K562 treated with DMSO at 1 percent for 4 hours (cell line): Measurements from ENCODE around the gene ZSCAN4. TPM values are rescaled to one million over a fixed set of nuclear protein-coding genes. Genes with fewer than 3 reads are reported as not detected.

Experiments used
- total RNA-seq: library from RNA; unstranded; fragments of 300-600 nt; gene quantifications from 2 replicates; pipeline ENCODE4 v1.2.3, GENCODE V29; 2022; ENCODE audit not compliant: insufficient read depth

Gene ZSCAN4
- total RNA-seq, result not detected in 2 replicates

GRCh38 chr19:57668635-57669034, at the start of gene ZSCAN4:
TSS of gene ZSCAN4 (plus strand) at chr19:57668935. CDS start at chr19:57676146, 7,211 bp downstream.

GRCh38 chr19:57632987-57633831, 35.5 kb upstream of the ZSCAN4 start, which contains the start of gene ZNF211:
TSS of gene ZNF211 (plus strand) at chr19:57633168. CDS start at chr19:57633347, 179 bp downstream.

GRCh38 chr19:57708641-57709361, 40.1 kb downstream of the ZSCAN4 start, which contains the start of gene ZNF154:
TSS of gene ZNF154 (minus strand) at chr19:57709204. CDS start at chr19:57708971, 233 bp downstream.

Other genes with a start within 250 kb of the ZSCAN4 start
- gene ZNF749, start 233.6 kb upstream of the ZSCAN4 start, total RNA-seq, result 4.7 and 5.6 TPM in 2 replicates
- not detected in 2 replicates for gene VN1R1, start 211.8 kb upstream of the ZSCAN4 start, total RNA-seq
- 0.24 and 0.67 TPM in 2 replicates for gene ZNF772, start 191.4 kb upstream of the ZSCAN4 start, total RNA-seq
- gene ZNF419, start 181.2 kb upstream of the ZSCAN4 start, total RNA-seq, result 1.6 and 3.4 TPM in 2 replicates
- gene ZNF773, start 169.0 kb upstream of the ZSCAN4 start, total RNA-seq, result 0.31 and 5.2 TPM in 2 replicates
- 0.29 TPM in 1 of 2 replicates, not detected in the other for gene ZNF549, start 141.6 kb upstream of the ZSCAN4 start, total RNA-seq
- 2.7 and 6.8 TPM in 2 replicates for gene ZNF550, start 109.1 kb upstream of the ZSCAN4 start, total RNA-seq
- 1.1 TPM in 2 replicates for gene ZNF416, start 90.0 kb upstream of the ZSCAN4 start, total RNA-seq
- gene ZIK1, start 84.8 kb upstream of the ZSCAN4 start, total RNA-seq, result 1.0 TPM in 1 of 2 replicates, not detected in the other
- gene ZNF530, start 69.0 kb upstream of the ZSCAN4 start, total RNA-seq, result 1.8 and 7.1 TPM in 2 replicates
- 5.9 and 9.4 TPM in 2 replicates for gene ZNF134, start 54.7 kb upstream of the ZSCAN4 start, total RNA-seq
- 3.6 and 9.4 TPM in 2 replicates for gene ZNF211, start 35.8 kb upstream of the ZSCAN4 start, total RNA-seq
- gene ZNF551, start 13.0 kb downstream of the ZSCAN4 start, total RNA-seq, result 1.8 and 2.2 TPM in 2 replicates
- not detected in 2 replicates for gene ZNF154, start 40.3 kb downstream of the ZSCAN4 start, total RNA-seq
- gene ZNF671, start 58.7 kb downstream of the ZSCAN4 start, total RNA-seq, result 1.2 and 3.0 TPM in 2 replicates
- gene ZNF776, start 77.9 kb downstream of the ZSCAN4 start, total RNA-seq, result 5.8 and 7.1 TPM in 2 replicates
- gene ZNF586, start 100.7 kb downstream of the ZSCAN4 start, total RNA-seq, result 1.4 and 1.7 TPM in 2 replicates
- gene ZNF552, start 146.0 kb downstream of the ZSCAN4 start, total RNA-seq, result 2.2 and 6.9 TPM in 2 replicates
- 3.3 and 3.9 TPM in 2 replicates for gene ZNF587B, start 161.4 kb downstream of the ZSCAN4 start, total RNA-seq
- 6.8 and 7.0 TPM in 2 replicates for gene ZNF587, start 180.9 kb downstream of the ZSCAN4 start, total RNA-seq
- 1.8 and 3.0 TPM in 2 replicates for gene ZNF814, start 220.1 kb downstream of the ZSCAN4 start, total RNA-seq
- gene ZNF417, start 247.7 kb downstream of the ZSCAN4 start, total RNA-seq, result 1.7 and 7.3 TPM in 2 replicates